SHP77 treated with DMSO at 0.1 percent for 48 hours (cell line): ENCODE data around the gene RASGRF2.

Experiments used
- DNase-seq: peaks from one replicate; lab custom pipeline; 2025; lab: John Stamatoyannopoulos, UW

Gene RASGRF2

DNA sequence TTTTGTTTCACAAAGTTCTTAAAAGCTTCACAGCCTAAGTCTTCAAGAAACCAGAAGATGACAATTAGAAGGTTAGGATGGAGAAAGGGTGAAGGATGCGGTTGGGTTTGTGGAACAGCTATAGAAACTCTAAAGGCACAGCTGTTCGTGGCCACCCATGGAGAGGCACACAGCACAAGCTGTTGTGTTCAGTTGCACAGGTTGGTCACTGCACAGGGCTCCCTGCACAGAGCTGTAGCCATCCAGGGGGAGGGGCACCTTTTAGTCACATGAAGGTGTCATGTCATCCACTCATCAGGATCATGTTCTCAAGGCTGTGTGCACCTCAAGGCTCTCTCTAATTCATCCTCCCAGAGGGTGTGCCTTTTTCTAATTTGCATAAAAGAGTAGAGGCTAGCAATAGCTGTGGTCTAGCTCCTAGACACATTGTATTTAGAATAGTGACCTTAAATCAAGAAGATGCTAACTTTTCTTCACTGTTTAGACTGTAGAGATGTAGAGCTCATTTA lies 5.0 kb upstream of the RASGRF2 start:
- DNase-seq: no peak

GRCh38 chr5:80956272-80956671 lies 3.9 kb upstream of the RASGRF2 start:
- DNase-seq: no peak

GRCh38 chr5:80957031-80957761 lies 3.0 kb upstream of the RASGRF2 start:
- peak; percentile 84 for DNase-seq

DNA sequence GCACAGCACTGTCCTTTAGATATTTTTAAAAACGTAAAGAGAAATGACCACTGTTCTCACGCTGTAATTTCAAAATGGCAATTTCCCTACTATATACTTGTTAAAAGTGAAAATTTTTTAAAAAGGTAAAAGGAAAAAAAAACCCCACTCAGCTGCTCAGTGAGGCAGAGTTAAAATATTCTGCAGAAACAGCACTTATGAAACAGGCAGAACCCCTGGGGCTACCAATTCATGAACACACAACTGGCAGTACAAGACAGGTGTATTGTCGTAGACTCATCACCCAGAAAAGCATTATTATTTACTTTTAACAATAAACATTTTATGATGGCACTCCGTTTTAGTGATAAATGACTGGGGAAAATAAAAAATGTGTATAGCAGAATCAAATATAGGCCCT lies 1.5 kb upstream of the RASGRF2 start:
- DNase-seq: no peak

DNA sequence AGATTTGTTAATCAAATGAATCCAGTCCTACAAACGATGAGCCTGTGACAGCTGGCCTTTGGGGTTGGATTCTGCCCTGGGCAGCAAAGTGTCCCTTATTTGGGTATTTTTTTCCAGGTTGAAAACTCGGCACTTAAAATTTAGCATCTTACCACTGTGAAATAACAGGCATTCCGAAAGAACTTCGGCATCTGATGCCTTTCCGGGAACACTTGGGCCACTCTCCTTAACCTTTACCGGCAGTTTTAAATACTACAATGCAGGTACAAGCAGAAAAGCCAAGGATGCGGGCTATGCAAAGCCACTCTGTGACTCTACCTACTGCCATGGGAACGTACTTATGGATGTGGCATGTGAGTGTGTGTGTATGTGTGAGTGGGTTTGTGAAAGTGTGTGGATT lies 1.0 kb upstream of the RASGRF2 start:
- DNase-seq: no peak

DNA sequence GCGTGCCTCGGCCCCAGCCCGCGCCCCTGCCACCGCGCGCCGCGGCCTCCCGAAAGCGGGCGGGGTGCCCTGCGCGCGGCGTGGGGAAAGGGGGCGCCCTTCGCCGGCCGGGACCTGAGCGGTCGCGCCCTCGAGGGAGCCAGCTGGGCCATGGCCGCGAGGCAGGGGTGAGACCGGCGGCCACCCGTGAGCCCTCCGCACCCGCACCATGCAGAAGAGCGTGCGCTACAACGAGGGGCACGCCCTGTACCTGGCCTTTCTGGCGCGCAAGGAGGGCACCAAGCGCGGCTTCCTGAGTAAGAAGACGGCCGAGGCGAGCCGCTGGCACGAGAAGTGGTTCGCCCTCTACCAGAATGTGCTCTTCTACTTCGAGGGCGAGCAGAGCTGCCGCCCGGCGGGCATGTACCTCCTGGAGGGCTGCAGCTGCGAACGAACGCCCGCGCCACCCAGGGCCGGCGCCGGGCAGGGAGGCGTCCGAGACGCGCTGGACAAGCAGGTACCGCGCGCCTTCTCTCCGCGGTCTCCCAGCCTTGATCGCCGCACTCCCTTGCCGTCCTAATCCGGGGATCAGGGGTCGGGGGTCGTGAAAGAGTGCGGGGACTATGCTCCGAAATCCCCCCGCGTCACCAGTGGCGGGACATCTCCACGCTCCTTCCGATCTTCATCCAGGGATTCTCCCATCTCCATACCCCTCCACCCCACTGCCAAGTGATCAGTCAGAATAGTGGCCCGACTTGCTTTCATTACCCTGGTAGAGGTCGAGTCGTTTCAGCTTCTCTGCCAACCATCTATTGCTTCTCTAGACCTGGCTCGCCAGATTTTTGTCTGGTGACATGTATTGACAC lies 590 bp downstream of the RASGRF2 start:
- no peak for DNase-seq

DNA sequence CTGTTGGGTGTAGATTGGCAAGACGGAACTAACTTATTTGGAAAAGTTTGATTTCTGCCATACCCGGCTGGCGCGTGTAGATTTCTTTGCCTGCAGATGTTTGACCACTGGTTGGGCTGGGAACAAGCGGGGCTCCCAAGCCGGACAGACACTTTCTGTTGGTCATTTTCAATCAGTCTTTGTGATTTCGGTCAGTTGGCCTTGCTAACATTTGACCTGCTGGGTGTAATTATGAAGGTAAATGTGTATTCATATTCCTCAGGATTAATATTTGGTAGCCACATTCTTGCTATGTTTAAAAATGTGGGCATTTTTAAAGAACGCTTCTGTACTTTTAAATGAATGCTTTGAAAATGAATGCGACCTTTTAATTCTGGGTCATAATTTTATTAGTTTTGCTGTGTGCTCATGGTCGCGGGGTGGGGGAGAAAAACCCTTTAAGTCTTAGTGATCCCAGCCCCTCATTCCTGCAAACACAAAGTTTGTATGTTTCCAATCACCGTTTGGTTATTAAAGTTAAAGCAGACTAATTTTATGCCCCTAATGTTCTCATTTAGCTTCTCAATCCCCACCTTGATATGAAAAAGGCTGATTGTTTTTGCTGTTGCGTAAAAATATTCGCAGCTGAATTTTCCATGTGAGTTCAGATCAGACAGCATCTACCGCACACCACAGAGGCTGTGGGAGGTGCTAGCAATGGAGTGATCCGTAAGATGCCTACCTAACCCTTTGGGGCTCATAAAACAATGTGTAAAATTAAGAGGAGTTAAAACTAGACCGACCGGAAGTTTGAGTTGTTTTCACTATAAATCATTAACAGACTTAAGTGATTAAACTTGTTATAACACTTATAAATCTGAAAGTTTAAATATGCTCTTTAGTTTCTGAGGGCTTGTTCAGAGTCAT lies 1.5 kb downstream of the RASGRF2 start:
- no peak for DNase-seq

- no peak for DNase-seq
Observed at GRCh38 chr5:80962630-80963520, 2.7 kb downstream of the RASGRF2 start.

- no peak for DNase-seq
Observed at GRCh38 chr5:80963521-80963895, 3.3 kb downstream of the RASGRF2 start.

DNA sequence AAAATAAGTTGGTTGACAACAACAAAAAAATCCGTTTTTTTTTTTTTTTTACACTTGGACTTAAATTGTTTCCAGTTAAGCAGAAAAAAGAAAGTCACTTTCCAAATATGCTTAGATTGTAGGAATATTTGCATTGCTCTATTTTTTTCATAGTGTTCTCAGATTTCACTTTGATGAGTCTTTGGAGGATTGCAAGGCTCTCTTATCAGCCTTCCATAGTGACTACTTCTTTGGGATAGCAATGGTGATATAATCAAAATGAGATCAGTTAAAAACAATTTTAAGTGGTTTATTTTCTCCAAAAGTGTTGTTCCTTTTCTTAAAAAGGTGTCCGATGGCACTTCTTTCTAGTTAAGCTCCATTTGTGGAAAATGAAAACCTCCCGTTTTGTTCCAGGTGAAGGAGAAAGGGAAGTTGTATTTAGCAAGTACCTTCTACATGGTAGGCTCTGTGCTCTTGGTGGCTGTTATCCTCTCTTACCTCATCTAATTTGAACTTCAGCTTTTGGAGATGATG lies 3.9 kb downstream of the RASGRF2 start:
- DNase-seq: no peak

DNA sequence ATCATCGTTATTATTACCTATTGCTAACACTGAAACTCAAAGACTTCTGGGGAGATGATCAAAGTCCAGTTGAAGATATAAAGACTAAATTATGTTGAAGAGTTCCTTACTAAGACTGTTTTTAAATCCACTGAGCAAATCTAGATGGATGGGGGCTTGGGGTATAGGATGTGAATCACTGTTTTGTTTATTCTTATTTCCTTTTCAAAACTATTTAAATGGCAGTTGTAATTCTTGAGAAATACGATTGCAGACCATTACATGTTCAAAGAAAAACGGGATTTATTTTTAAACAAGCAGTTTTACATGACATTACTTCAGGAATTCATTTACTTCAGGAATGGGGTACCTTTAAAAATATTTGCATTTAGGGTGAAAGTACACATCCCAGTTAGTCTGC lies 4.3 kb downstream of the RASGRF2 start:
- DNase-seq: no peak

- DNase-seq: no peak
Observed at GRCh38 chr5:80964919-80965318, 4.8 kb downstream of the RASGRF2 start.

- no peak for DNase-seq
Observed at GRCh38 chr5:80967500-80968181, 7.5 kb downstream of the RASGRF2 start.

GRCh38 chr5:80973027-80973426 lies 12.9 kb downstream of the RASGRF2 start:
- DNase-seq: no peak

DNA sequence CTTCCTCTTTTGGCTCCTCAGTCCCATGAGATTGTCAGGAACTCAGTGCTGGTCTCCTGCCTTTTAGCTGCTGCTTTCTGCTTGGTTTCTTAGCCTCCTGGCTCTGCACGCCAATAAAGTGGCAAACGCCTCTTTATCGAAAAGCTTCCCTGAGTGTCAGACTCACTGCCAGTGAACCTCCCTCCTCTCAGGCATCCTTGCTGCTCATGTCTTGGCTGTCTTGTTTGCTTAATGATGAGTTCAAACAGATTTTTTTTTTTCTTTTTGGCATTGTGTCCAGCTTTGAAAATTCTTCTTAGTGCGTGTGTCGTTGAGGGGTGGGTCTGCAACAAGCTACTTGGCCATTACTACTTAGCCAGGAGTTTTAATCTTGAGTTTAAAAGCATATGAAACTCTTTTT lies 14.9 kb downstream of the RASGRF2 start:
- no peak for DNase-seq

DNA sequence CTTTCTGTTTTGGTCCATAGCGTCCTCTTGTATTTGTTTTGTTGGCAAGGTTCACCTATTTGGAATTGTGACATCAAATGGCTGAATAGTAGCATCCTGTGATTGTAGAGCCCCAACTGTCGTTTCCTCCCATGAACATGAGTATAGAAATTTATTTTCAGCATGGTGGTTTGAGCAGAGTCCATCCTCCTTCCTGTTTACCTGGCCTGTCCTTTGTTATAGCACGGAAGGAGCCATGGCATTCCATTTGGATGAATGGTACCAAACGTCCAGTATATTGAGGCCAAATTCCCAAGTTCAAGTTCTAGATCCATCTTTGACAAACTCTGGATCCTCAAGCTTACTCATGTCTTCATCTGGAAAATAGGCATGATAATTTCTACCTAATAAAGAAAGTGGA lies 16.8 kb downstream of the RASGRF2 start:
- no peak for DNase-seq

DNA sequence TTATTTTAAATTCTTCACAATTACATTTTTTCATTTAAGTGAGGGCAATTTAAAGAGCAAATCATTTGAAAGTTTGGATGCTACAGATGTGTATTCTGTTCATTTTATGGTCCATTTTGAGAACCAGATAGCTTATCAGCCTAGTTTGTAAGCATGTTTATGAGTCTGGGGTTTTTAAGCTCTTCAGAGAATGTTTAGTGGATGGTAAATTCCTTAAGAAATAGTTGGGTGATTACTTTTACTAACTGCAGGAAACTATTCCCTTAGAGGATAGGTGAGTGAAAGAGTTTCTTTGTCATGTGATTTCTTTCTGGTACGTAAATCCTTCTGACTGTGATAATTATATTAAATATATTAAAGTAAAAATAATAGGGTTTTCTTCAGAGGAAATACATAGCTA lies 17.6 kb downstream of the RASGRF2 start:
- DNase-seq: no peak

DNA sequence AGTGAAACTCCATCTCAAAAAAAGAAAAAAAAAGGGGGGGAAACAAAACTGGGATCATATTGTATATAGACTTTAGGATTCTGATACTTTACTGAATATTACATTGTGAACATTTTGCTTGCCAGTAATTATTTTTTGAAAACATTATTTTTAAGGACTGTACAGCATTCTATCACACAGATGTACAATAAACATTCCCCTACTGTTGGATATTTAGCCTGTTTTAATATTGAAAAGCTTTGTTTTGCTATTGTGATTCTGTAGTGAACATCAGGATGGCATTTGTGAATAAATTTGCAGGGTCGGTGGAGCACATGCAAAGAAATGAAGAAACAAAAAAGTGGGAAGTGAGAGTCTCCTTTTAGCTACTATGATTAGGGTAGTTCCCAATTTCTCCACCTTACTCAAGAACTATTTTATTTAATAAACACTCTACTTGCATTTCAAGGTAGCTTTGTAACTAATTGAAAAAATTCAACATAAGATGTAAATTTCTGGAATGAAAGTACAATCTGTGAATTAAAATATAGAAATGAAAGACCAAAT lies 18.7 kb downstream of the RASGRF2 start:
- DNase-seq: no peak

GRCh38 chr5:80982093-80982492 lies 21.9 kb downstream of the RASGRF2 start:
- DNase-seq: no peak

DNA sequence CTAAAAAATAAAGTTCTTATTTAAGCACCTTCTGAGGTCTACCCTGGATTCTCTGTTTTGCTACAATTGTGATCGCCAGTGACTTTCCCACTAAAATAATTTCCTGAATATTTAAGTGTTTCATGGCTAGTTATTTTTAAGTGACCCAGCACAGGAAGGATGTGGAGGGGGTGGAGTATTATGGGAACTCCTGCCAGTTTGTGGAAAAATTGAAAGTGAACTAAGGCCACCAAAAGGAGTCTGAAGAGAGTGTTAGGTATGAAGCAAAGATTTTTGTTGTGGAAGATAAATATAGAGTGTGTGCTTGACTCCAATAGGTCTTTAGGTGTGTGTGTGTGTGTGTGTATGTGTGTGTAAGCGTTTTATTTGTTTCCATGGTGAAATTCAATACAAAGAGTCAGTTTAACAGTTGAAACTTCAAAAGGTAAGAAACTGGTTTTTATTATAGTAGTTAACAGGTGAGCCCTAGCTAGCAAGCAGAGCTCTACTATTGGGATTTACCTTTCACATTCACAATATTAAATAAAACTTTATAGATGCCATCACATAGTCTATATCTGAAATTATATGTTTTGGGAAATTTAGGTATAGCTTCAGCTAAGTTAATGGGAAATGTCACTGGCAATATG lies 25.6 kb downstream of the RASGRF2 start:
- no peak for DNase-seq
